Stomach (tissue), 9 donors: ENCODE results near the gene KIF14. TPM values are rescaled to one million over a fixed set of nuclear protein-coding genes. Genes with fewer than 3 reads are reported as not detected.
"Not testable (repeated sequence)": the region's sequence is repeated elsewhere in the genome, so short reads cannot be mapped to it uniquely, and the experiment has no call there.

Source experiments
- DNase-seq, 2 donors: peaks; one replicate each; pipeline versions ENCODE4 v3.0.0 to v3.0.0-alpha.2; 2013 to 2019
- H3K27ac ChIP-seq, 5 donors: fragments of 200-600 bp in 4 of 5; sonication (generic) in 4 of 5; one replicate each; pipeline ENCODE4 v1.5.1; 2013 to 2019; ENCODE audit warnings: mild to moderate bottlenecking in 1 of 5, moderate library complexity in 1 of 5
- H3K27me3 ChIP-seq, 3 donors: fragments of 200-600 bp; sonication (generic); one replicate each; pipeline ENCODE4 v1.5.1; 2017 to 2019; ENCODE audit warnings: mixed run types in 1 of 3
- H3K36me3 ChIP-seq, 4 donors: fragments of 200-600 bp; sonication (generic); 1 replicate in 3 of 4; 2 replicates in 1 of 4; pipeline ENCODE4 v1.5.1; 2016 to 2019
- H3K4me1 ChIP-seq, 4 donors: fragments of 200-600 bp; sonication (generic); one replicate each; pipeline ENCODE4 v1.5.1; 2016 to 2019
- H3K4me3 ChIP-seq, 4 donors: fragments of 200-600 bp; sonication (generic) in 3 of 4; one replicate each; pipeline ENCODE4 v1.5.1; 2016 to 2019; ENCODE audit warnings: mild to moderate bottlenecking in 1 of 4
- H3K9me3 ChIP-seq, 4 donors: fragments of 200-600 bp; sonication (generic); one replicate each; pipeline ENCODE4 v1.5.1; 2016 to 2019
- EP300 ChIP-seq: sonication (generic); formaldehyde crosslinking; IDR thresholded peaks from one replicate; pipeline ENCODE4 v1.6.1; 2017; ENCODE audit warnings: antibody characterized with exemption
- POLR2A ChIP-seq, 4 donors: fragments of 450-650 bp; IDR thresholded peaks; one replicate each; pipeline ENCODE4 v1.6.1; 2016; ENCODE audit warnings: antibody characterized with exemption in 4 of 4, control low read depth in 2 of 4, mild to moderate bottlenecking in 1 of 4, moderate library complexity in 1 of 4
- POLR2AphosphoS5 ChIP-seq, 3 donors: sonication (generic); formaldehyde crosslinking; IDR thresholded peaks; one replicate each; pipeline ENCODE4 v1.6.1; 2016; ENCODE audit warnings: antibody characterized with exemption in 3 of 3
- WGBS, 5 donors: extraction: QIAGEN DNeasy Blood & Tissue Kit in 3 of 5; methylation state at CpG; one replicate each; pipeline versions ENCODE4 v1.1.5 to v1.1.7; 2013 to 2018; 5-methylcytosine and 5-hydroxymethylcytosine counted together
- intact Hi-C: fragments of 100-400 bp; cut with DNase I; formaldehyde crosslinking; loops from one replicate; pipeline ENCODE4 v1.15.1; 2023; ENCODE audit warnings: low total_unique reads
- polyA plus RNA-seq, 3 donors: library from polyadenylated mRNA; stranded (reverse); fragments of 200-250 nt; gene quantifications; one replicate each; pipeline ENCODE4 v1.2.3, GENCODE V29; 2013
- total RNA-seq, 5 donors: library from RNA; depleted of rRNA; stranded (reverse); fragments of >200 nt; gene quantifications; one replicate each; pipeline versions ENCODE4 v1.1.0 to v1.2.3, GENCODE V29; 2014 to 2016
- TF ChIP-seq, protein P1 (sequence below), 7 experiments: fragments of 450-650 bp in 4 of 7; fragments of 200-600 bp in 3 of 7; sonication (generic) in 3 of 7; IDR thresholded peaks; one replicate each; pipeline ENCODE4 v1.5.1; 2016 to 2019; ENCODE audit warnings: antibody characterized with exemption in 7 of 7, control low read depth in 2 of 7, mild to moderate bottlenecking in 1 of 7
- donor health status: healthy with polysubstance abuse.
- donor health status: Bipolar disorder and iron deficiency.
- donor health status: healthy.

KIF14 gene
- total and polyA plus RNA-seq, 8 donors = 0.25 to 2.2 (median 0.63) TPM; not detected in 1

DNA sequence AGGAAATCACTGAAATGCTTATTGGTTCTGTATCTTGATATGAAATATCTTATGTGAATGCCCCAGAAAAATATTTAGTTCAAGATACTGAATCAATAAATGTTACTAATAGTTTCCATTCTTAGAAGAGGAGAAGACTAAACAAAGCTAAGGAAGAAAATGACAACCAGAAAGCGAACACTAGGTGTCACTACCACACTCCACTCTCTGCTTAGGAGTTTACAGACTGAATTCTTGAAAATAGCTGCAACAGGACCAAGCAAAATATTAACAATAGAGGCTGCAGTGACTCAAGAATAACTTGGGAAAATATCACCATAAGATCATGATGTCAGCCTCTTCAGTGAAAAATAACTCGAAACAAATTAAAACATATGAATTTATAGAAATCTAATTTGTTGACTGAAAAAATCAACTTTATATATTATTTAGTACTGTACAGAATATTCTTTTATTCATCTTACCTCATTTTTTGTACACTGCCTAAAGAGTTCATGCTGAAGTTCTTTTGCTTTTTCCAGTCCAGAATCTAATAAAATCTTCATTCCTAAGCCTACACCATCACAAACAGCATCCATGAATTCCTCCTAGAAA, 61.6 kb downstream of the KIF14 start:
- intact Hi-C loops = no loop called here
- Histone ChIP-seq H3K4me1 (no peaks in the 10 kb centered on the region), H3K27me3 (no peaks in the 10 kb centered on the region), H3K36me3 (no peaks in the 10 kb centered on the region), H3K27ac (no peak overlapping the region), H3K9me3 (no peaks in the 10 kb centered on the region), H3K4me3 (no peak overlapping the region)
- no peak for TF ChIP-seq POLR2AphosphoS5 (IDR thresholded peaks at IDR 0.05)
- TF ChIP-seq, protein P1, sequence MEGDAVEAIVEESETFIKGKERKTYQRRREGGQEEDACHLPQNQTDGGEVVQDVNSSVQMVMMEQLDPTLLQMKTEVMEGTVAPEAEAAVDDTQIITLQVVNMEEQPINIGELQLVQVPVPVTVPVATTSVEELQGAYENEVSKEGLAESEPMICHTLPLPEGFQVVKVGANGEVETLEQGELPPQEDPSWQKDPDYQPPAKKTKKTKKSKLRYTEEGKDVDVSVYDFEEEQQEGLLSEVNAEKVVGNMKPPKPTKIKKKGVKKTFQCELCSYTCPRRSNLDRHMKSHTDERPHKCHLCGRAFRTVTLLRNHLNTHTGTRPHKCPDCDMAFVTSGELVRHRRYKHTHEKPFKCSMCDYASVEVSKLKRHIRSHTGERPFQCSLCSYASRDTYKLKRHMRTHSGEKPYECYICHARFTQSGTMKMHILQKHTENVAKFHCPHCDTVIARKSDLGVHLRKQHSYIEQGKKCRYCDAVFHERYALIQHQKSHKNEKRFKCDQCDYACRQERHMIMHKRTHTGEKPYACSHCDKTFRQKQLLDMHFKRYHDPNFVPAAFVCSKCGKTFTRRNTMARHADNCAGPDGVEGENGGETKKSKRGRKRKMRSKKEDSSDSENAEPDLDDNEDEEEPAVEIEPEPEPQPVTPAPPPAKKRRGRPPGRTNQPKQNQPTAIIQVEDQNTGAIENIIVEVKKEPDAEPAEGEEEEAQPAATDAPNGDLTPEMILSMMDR (IDR thresholded peaks at IDR 0.05) = peak in 4 of 7 experiments; percentile 8 to 43 (median 36)
- DNase-seq = peak in 1 of 2 donors; percentile 76
- 36 to 53% (median 47%) methylated on average over 2 of the region's 2 CpGs for WGBS, 5 donors

DNA sequence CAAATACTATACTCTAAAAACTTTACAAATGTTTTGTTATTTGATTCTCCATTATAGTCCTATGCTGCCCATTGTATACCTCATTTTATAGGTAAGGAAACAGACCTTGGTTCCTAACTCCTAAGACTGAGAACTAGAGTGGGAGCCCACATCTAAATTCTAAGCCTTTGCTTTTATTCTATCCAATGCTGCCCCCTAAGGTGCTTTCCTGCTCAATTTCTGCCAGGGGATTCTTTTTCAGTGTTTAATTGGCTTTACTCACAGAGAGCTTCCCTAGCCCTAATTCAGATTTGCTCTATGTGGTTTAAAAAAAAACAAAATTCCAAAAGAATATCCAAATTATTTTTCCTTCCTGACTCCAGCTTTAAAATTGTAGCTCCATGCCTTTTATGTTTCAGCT, 64.5 kb downstream of the KIF14 start:
- Histone ChIP-seq H3K27ac (no peak overlapping the region), H3K36me3 (no peaks in the 10 kb centered on the region), H3K27me3 (no peaks in the 10 kb centered on the region), H3K4me3 (no peak overlapping the region), H3K9me3 (no peaks in the 10 kb centered on the region), H3K4me1 (peaks cover 0 to 6% (median 0%) of the 10 kb centered on the region in 4 donors)
- no peak for DNase-seq
- intact Hi-C loops = no loop called here
- TF ChIP-seq, protein P1 (IDR thresholded peaks at IDR 0.05) = no peak
- no peak for TF ChIP-seq EP300

DNA sequence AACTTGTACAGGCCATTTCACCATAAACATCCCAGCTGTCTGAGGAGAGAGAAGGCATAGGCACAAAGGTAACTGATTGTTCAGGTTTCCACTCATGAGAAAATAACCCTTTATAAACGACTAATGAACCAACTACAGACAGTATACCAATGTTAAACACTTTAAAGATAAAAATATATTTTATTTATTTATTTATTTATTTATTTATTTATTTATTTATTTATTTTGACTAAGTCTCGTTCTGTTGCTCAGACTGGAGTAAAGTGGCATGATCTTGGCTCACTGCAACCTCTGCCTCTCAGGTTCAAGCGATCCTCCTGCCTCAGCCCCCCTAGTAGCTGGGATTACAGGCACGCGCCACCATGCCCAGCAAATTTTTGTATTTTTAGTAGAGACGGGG, 67.8 kb downstream of the KIF14 start:
- intact Hi-C loops, H3K4me3 ChIP-seq, H3K27ac ChIP-seq, H3K36me3 ChIP-seq, H3K27me3 ChIP-seq, H3K9me3 ChIP-seq, DNase-seq: not testable (repeated sequence)
- 89 to 97% (median 95%) methylated on average over 6 of the region's 6 CpGs for WGBS, 5 donors
- H3K4me1 ChIP-seq = peaks cover 0 to 10% (median 0%) of the 10 kb centered on the region in 4 donors

DNA sequence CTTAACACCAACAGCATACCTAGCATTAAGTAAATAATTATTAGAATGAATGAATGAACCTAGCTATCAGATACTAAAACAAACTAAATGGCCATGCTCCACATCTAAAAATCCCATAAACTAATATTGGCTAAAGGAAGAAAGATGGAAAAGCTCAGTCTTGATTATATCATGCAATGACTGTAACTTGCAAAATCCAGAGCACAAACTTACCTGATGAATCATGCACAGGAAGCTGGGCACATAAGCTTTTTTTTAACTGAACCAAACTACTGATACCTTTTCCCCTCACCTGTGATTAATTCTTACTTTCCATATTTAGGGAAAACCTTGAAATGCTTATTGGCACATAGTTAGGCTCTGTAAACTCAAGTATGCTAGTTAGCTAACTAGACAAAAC, 70.2 kb downstream of the KIF14 start:
- Histone ChIP-seq H3K36me3 (no peaks in the 10 kb centered on the region), H3K4me3 (no peak overlapping the region), H3K27me3 (no peaks in the 10 kb centered on the region), H3K27ac (no peak overlapping the region), H3K9me3 (no peaks in the 10 kb centered on the region), H3K4me1 (peaks cover 0 to 10% (median 0%) of the 10 kb centered on the region in 4 donors)
- TF ChIP-seq POLR2AphosphoS5 (IDR thresholded peaks at IDR 0.05) = no peak
- TF ChIP-seq, protein P1 (IDR thresholded peaks at IDR 0.05) = no peak
- no peak for TF ChIP-seq POLR2A (IDR thresholded peaks at IDR 0.05)
- TF ChIP-seq EP300 = no peak
- intact Hi-C loops = no loop called here
- DNase-seq = no peak

DNA sequence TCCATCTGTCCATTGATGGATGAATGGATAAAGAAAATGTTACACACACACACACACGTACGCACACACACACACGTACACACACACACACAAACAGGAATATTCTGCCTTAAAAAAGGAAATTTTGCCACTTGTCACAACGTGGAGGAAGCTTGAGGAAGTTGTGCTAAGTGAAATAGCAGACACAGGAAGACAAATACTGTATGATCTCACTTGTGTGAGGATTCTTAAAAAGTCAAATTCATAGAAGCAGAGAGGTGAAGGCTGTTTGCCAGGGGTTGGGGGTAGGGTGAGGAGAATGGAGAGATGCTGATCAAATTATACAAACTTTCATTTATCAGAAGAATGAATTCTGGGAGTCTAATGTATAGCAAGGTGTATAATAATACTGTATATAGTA, 73.2 kb downstream of the KIF14 start:
- 62 to 75% (median 66%) methylated on average over 4 of the region's 4 CpGs for WGBS, 5 donors
- no peaks in the 10 kb centered on the region for H3K36me3 ChIP-seq
- TF ChIP-seq EP300 (no peak), POLR2A (IDR thresholded peaks at IDR 0.05) (no peak), POLR2AphosphoS5 (IDR thresholded peaks at IDR 0.05) (no peak)
- TF ChIP-seq, protein P1 (IDR thresholded peaks at IDR 0.05) = no peak

More for the DNA sequence above, 73.2 kb downstream of the KIF14 start:
- Histone ChIP-seq H3K27ac (no peak overlapping the region), H3K4me1 (peaks cover 0 to 10% (median 2%) of the 10 kb centered on the region in 4 donors), H3K4me3 (no peak overlapping the region), H3K27me3 (peaks cover 0 to 6% (median 0%) of the 10 kb centered on the region in 3 donors), H3K9me3 (no peaks in the 10 kb centered on the region)
- no peak for DNase-seq
- intact Hi-C loops = no loop called here
